ENCODE data around the gene ARHGAP32. TPM values are rescaled to one million over a fixed set of nuclear protein-coding genes. Genes with fewer than 3 reads are reported as not detected.

Gene ARHGAP32
- total RNA-seq, 2 experiments from 2014 or later = 8.7 to 10.0 TPM

DNA sequence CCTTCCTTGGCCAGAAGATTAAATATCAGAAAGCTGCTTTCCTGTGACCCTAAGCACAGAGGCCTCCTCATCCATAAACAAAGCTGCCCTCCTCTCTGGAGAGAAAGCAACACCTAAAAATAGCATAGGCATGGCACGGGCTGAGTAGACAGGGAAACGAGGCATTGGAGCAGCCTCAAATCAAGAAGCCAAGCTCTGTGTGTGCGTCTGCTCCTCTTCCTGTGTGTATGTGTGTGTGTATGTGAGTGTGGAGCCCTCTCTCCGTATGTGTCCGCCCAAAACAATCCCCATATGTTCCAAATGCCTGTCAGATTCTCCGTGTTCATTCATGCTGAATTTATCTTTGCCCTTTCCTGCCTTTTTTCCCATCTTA, 277.0 kb downstream of the ARHGAP32 start:
- peaks cover 5 to 19% of the 10 kb centered on the region in 2 experiments for H3K27me3 ChIP-seq (ENCODE audit: control insufficient read depth in 1 of 2, insufficient read depth in 2 of 2, low read length in 2 of 2)

More for the DNA sequence above, 277.0 kb downstream of the ARHGAP32 start:
- Histone ChIP-seq H3K4me3 (ENCODE audit: low read length) (no peak overlapping the region), H3K27ac (ENCODE audit: low read depth in 1 of 2, low read length in 2 of 2) (no peak overlapping the region), H3K36me3 (ENCODE audit: insufficient read depth, low read length) (no peaks in the 10 kb centered on the region), H3K9me3 (ENCODE audit: control insufficient read depth in 1 of 2, insufficient read depth in 1 of 2, low read length in 2 of 2) (peaks cover 0 to 11% of the 10 kb centered on the region in 2 experiments), H3K4me1 (ENCODE audit: insufficient read depth, low read length) (no peaks in the 10 kb centered on the region)
- POLR2A ChIA-PET = no interaction called here
- TF ChIP-seq, protein P1, sequence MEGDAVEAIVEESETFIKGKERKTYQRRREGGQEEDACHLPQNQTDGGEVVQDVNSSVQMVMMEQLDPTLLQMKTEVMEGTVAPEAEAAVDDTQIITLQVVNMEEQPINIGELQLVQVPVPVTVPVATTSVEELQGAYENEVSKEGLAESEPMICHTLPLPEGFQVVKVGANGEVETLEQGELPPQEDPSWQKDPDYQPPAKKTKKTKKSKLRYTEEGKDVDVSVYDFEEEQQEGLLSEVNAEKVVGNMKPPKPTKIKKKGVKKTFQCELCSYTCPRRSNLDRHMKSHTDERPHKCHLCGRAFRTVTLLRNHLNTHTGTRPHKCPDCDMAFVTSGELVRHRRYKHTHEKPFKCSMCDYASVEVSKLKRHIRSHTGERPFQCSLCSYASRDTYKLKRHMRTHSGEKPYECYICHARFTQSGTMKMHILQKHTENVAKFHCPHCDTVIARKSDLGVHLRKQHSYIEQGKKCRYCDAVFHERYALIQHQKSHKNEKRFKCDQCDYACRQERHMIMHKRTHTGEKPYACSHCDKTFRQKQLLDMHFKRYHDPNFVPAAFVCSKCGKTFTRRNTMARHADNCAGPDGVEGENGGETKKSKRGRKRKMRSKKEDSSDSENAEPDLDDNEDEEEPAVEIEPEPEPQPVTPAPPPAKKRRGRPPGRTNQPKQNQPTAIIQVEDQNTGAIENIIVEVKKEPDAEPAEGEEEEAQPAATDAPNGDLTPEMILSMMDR (IDR thresholded peaks at IDR 0.05) = no peak
- H3K27ac Mint-ChIP-seq = no peak overlapping the region
- ATAC-seq (ENCODE audit: poor library complexity) (no peak), DNase-seq (no peak)
- no peak overlapping the region for H3K4me3 Mint-ChIP-seq
- H3K4me1 Mint-ChIP-seq (ENCODE audit: low read depth) = no peaks in the 10 kb centered on the region
- H3K36me3 Mint-ChIP-seq (ENCODE audit: low read depth) = no peaks in the 10 kb centered on the region
- intact Hi-C loops (cut with DNase I, micrococcal nuclease) = no loop called here
- CTCF ChIA-PET = interaction anchor here (1.0 kb wide), 1 partner anchor 9 kb away, joined by 3 read pairs; no protein-coding TSS in a partner anchor
- no peaks in the 10 kb centered on the region for H3K9me3 Mint-ChIP-seq
- peaks cover 67% of the 10 kb centered on the region for H3K27me3 Mint-ChIP-seq

Other genes with a start within 250 kb of the ARHGAP32 start
- gene TP53AIP1, start 249.5 kb downstream of the ARHGAP32 start, total RNA-seq = under 1 TPM in 1 of 2 experiments, not detected in 1; 0.20 TPM
- gene BARX2, start 183.5 kb upstream of the ARHGAP32 start, total RNA-seq = not detected